Measurements from ENCODE around the gene RIMOC1.
A peak's percentile ranks its signal among the peaks of the same experiment; 100 is the strongest.
"Not testable (repeated sequence)": the region's sequence is repeated elsewhere in the genome, so short reads cannot be mapped to it uniquely, and the experiment has no call there.

RIMOC1 gene

DNA sequence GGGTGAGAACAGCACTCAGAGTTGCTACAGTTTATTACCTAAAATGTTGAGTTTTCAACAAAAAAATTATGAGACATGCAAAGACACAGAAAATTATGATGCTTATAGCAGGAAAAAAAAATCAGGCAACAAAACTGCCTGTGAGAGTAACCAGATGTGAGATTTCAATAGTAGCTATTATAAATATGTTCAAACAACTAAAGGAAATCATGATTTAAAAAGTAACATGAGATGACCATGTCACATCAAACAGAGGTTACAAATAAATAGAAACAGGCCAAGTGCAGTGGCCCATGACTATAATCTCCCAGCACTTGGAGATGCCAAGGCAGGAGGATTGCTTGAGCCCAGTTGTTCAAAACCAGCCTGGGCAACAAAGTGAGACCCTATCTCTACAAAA, 12.1 kb upstream of the RIMOC1 start:
- no peak for DNase-seq

- DNase-seq: no peak
Observed at GRCh38 chr5:41893074-41893851, 10.9 kb upstream of the RIMOC1 start.

- no peak for DNase-seq
Observed at GRCh38 chr5:41896230-41896629, 7.9 kb upstream of the RIMOC1 start.

- DNase-seq: no peak
Observed at GRCh38 chr5:41903382-41903891, 707 bp upstream of the RIMOC1 start.

DNA sequence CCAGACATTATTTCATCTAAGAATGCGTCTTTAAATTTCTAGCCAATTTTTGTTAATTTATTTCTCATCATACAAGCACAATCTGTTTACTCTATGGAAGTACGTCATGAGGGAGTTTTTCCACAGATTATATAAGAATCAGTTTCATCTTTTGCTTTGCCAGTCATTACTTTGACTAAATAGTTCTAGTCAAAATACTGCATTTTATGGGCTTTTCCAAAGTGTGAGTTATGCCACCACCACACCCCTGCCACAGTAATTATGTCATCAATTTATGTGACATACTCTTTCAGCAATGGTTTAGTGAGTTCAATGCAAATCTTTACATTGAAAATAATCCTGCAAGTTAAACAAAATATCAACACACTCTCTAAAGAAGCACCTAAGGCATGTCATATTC, 2.0 kb downstream of the RIMOC1 start:
- DNase-seq: no peak

GRCh38 chr5:41908374-41909079, 4.4 kb downstream of the RIMOC1 start:
- DNase-seq: no peak

DNA sequence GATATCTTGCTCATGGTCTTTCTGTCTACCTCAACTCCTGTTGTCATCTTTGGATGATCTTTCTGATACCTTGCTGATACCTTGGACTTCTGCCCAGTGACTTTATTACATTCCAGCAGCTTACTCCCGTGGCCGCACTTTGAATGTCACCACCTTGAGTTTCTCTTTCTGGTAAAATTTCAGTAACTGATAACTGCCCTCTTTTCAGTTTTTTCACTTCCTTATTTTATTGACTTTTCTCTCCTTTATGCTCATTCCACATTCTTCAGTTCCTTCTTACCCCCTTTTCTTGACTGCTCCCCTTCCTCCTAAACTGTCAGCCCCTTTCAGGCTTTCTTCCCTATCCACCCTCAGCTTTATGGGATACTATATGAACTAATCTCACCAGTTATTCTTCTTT, 14.0 kb downstream of the RIMOC1 start:
- DNase-seq: no peak

- DNase-seq: no peak
Observed at GRCh38 chr5:41921166-41921565, 17.0 kb downstream of the RIMOC1 start.

DNA sequence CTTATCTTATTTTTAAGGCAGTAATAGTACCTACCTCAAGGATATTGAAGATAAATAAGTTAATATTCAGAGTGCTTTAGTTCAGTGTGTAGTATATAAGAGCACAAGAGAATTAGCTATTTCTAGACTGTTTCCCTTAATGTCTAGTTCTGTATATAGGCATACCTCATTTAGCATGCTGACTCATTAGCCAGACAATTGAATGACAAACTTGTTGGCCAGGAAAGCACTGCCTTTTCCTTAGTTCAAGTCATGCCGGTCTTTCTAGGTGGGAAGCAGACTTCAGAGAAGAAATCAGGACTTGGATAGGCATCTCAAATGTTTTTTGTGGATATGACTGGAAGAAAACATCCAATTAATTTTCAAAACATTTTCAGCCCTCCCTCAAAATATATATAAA, 17.7 kb downstream of the RIMOC1 start:
- DNase-seq: no peak

DNA sequence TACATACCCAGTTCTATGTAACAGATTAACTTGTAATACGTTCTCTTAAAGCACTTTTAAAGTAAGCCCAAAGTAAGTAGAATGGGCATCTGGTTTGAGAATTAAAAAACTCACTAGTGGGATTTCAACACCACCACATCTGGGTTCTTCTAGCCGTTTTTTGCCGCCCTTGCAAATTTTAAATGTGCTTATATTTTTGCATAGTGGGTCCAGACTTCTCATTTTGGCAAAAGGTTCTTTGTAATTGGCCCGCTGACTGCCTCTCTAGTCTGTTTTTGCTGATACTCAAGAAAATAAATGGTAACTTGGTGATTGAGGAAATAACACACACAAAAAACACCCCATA, 20.4 kb downstream of the RIMOC1 start:
- no peak for DNase-seq

DNA sequence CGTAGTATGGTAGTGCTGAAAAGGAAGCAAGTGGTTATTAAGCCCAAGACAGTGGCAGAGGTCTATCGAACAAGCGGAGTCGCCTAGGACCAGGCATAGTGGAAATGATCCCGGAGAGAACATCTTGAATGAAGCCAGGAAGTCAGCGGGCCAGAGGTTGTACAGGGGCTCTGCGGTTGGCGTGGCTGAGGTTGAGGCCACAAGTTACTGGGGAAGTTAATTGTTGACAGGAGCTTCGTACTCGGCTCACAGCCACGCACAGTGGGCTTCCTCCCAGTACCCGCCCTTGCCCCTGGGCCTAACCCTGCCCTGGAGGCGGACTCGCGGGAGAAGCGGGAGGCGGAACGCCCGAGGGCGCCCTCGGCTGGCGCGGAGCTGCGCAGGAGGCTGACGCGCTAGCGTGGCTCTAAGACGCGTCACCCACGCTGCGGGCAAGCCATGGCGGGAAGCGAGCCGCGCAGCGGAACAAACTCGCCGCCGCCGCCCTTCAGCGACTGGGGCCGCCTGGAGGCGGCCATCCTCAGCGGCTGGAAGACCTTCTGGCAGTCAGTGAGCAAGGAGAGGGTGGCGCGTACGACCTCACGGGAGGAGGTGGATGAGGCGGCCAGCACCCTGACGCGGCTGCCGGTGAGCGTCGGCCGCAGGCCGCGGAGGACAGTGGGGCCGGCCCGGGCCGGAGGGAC, 20.9 kb downstream of the RIMOC1 start, which contains the start of gene FBXO4:
Gene FBXO4 (plus strand): TSS at position 410 of the 683 bp plus-strand sequence. CDS start 29 bp downstream, at position 439.
- peak; percentile 77 for DNase-seq

DNA sequence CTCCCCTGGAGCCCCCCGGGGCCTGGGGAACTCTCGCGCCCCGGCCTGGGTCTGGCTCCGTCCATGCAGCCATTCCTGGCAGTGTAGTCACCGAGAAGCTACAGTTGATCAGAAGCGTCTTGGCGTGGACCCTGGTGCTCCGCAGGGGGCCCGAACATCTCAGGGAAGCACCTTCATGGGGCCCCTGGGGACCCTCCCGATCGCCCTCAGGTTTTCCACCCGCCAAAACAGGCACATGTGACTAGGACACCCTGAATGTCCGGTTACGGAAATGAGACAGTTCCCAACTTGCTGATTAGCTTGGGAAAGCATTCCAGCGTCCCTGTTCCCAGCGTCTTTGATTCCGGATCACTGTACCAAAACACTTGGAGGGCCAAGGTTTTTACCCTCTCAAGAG, 21.4 kb downstream of the RIMOC1 start:
- DNase-seq: no peak

DNA sequence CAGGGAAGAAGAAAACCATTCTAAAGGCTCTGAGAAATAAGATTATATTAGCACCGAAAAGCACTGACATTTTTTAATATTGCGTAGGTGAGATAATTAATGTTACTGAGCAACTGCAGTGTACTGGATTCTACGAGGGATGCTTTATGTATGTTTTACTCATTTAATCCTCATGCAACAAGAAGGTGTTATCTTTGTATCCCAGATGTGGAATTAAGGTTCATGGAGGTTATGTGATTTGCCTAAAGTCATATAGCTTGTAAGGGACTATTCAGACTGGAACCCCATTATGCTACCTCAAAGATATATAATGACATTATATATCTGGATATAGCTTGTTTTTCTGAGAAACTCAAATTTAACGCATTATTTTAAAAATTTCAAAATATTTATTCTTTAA, 23.5 kb downstream of the RIMOC1 start:
- DNase-seq: no peak

DNA sequence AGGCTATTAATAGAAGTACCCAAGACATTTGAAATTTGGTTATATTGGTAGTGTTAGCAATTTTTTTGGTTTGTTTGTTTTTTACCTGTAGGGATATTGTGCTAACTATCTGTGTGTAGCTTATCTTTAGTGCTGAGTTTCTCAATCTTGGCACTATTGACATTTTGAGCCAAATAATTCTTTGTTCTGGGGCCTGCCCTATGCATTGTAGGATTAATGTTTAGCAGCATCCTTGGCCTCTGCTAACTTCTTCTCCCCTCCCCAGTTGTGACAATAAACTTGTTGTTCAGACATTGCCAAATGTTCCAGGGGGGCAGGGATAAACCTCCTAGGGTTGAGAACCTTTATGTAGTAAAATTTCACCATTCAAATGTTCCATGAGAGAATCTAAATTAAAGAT, 24.9 kb downstream of the RIMOC1 start:
- DNase-seq: no peak

DNA sequence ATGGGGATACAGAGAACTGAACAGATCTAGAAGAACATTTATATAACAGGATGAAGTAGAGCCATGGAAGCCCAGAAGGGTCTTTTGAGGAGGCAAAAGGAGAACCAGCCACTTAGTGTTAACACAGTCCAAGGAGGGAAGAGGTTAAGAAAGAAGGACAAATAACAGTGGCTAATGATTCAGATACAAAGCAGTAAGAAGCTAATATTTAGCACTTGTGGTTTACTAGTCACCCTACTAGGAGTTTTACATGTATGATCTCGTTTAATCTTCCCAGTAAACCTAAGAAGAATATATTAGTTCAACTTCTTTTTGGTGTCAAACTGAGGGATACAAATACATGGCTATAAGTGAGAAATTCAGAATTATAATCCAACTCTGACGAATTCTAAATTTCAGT, 28.6 kb downstream of the RIMOC1 start:
- no peak for DNase-seq

GRCh38 chr5:41935544-41935943, 31.4 kb downstream of the RIMOC1 start:
- DNase-seq: no peak

GRCh38 chr5:41940641-41941040, 36.5 kb downstream of the RIMOC1 start:
- DNase-seq: no peak

GRCh38 chr5:41945332-41945955, 41.3 kb downstream of the RIMOC1 start:
- DNase-seq: not testable (repeated sequence)

- no peak for DNase-seq
Observed at GRCh38 chr5:41951224-41951623, 47.1 kb downstream of the RIMOC1 start.

All from activated gamma-delta T cell (primary cell).